GM18861 (cell line): ENCODE data around the gene PDLIM1.

Source experiments
- ATAC-seq: cut with Tn5 transposase; IDR thresholded peaks from one replicate; pipeline ENCODE4 v1.9.1; 2021; ENCODE audit not compliant: unreplicated experiment

The PDLIM1 gene

GRCh38 chr10:95265572-95265971 lies 25.2 kb downstream of the PDLIM1 start:
- ATAC-seq, result no peak

GRCh38 chr10:95264227-95265051 lies 26.4 kb downstream of the PDLIM1 start:
- no peak for ATAC-seq

- ATAC-seq, result no peak
Observed at GRCh38 chr10:95263864-95264226, 27.0 kb downstream of the PDLIM1 start.

GRCh38 chr10:95262763-95263518 lies 27.9 kb downstream of the PDLIM1 start:
- no peak for ATAC-seq

- ATAC-seq, result no peak
Observed at GRCh38 chr10:95261926-95262325, 28.9 kb downstream of the PDLIM1 start.

- ATAC-seq, result no peak
Observed at GRCh38 chr10:95260909-95261552, 29.8 kb downstream of the PDLIM1 start.

GRCh38 chr10:95260397-95260881 lies 30.4 kb downstream of the PDLIM1 start:
- ATAC-seq, result no peak

- ATAC-seq, result no peak
Observed at GRCh38 chr10:95257849-95258248, 33.0 kb downstream of the PDLIM1 start.

- no peak for ATAC-seq
Observed at GRCh38 chr10:95256268-95256667, 34.5 kb downstream of the PDLIM1 start.

GRCh38 chr10:95254629-95255028 lies 36.2 kb downstream of the PDLIM1 start:
- no peak for ATAC-seq

- no peak for ATAC-seq
Observed at GRCh38 chr10:95253686-95254085, 37.1 kb downstream of the PDLIM1 start.

- no peak for ATAC-seq
Observed at GRCh38 chr10:95253007-95253406, 37.8 kb downstream of the PDLIM1 start.

GRCh38 chr10:95250856-95251255 lies 39.9 kb downstream of the PDLIM1 start:
- no peak for ATAC-seq

GRCh38 chr10:95249467-95249866 lies 41.3 kb downstream of the PDLIM1 start:
- no peak for ATAC-seq

GRCh38 chr10:95248989-95249388 lies 41.8 kb downstream of the PDLIM1 start:
- no peak for ATAC-seq

GRCh38 chr10:95247881-95248583 lies 42.8 kb downstream of the PDLIM1 start:
- no peak for ATAC-seq

- ATAC-seq, result no peak
Observed at GRCh38 chr10:95247200-95247880, 43.5 kb downstream of the PDLIM1 start.

GRCh38 chr10:95246582-95247051 lies 44.2 kb downstream of the PDLIM1 start:
- ATAC-seq, result no peak

GRCh38 chr10:95245425-95246055 lies 45.3 kb downstream of the PDLIM1 start:
- ATAC-seq, result peak; percentile 90

GRCh38 chr10:95244152-95244551 lies 46.7 kb downstream of the PDLIM1 start:
- no peak for ATAC-seq
